Common myeloid progenitor, CD34-positive (primary cell): Measurements from ENCODE around the gene CFAP97D2.
"Not testable (repeated sequence)": the region's sequence is repeated elsewhere in the genome, so short reads cannot be mapped to it uniquely, and the experiment has no call there.

Experiments used
- CTCF ChIA-PET: fragments of 350-600 bp; sonication (Branson Sonifier 250); formaldehyde crosslinking; loops from one replicate; lab custom pipeline; 2021; ENCODE audit warnings: antibody characterized with exemption; lab: Charles Lee
- POLR2A ChIA-PET: fragments of 350-600 bp; sonication (Branson Sonifier 250); formaldehyde crosslinking; loops from one replicate; lab custom pipeline; 2021; ENCODE audit warnings: antibody characterized with exemption; lab: Charles Lee
- DNase-seq, 3 donors: peaks; one replicate each; pipeline versions ENCODE4 v3.0.0 to v3.0.0-alpha.2; 2013
- H3K27ac ChIP-seq, 2 experiments: 1 replicate in 1 of 2; 2 replicates in 1 of 2; pipeline ENCODE4 v1.7.0; 2013; ENCODE audit warnings: inconsistent platforms in 2 of 2, low read length in 2 of 2, mild to moderate bottlenecking in 2 of 2, low read depth in 1 of 2, moderate library complexity in 1 of 2; ENCODE audit not compliant: severe bottlenecking in 2 of 2, insufficient read depth in 1 of 2, poor library complexity in 1 of 2
- H3K27me3 ChIP-seq, 5 experiments: replicated peaks in 2 of 5; 1 replicate in 3 of 5; 2 replicates in 2 of 5; pipeline versions ENCODE4 v1.6.1 to v1.7.0; 2013; ENCODE audit warnings: low read length in 4 of 5, mild to moderate bottlenecking in 2 of 5, moderate library complexity in 2 of 5, inconsistent platforms in 1 of 5; ENCODE audit not compliant: insufficient read depth in 5 of 5, control insufficient read depth in 4 of 5
- H3K36me3 ChIP-seq, 4 experiments: 1 replicate in 2 of 4; 2 replicates in 2 of 4; pipeline versions ENCODE4 v1.6.1 to v1.7.0; 2013; ENCODE audit warnings: low read length in 3 of 4, control low read depth in 1 of 4, mild to moderate bottlenecking in 1 of 4; ENCODE audit not compliant: control insufficient read depth in 4 of 4, insufficient read depth in 4 of 4
- H3K4me1 ChIP-seq, 4 experiments: 1 replicate in 3 of 4; 2 replicates in 1 of 4; pipeline versions ENCODE4 v1.6.1 to v1.7.1; 2013; ENCODE audit warnings: low read length in 3 of 4, mild to moderate bottlenecking in 3 of 4, control low read depth in 1 of 4, inconsistent platforms in 1 of 4, moderate library complexity in 1 of 4; ENCODE audit not compliant: control insufficient read depth in 4 of 4, insufficient read depth in 4 of 4; ENCODE audit errors: control extremely low read depth in 1 of 4
- H3K4me3 ChIP-seq, 7 experiments: 1 replicate in 4 of 7; 2 replicates in 3 of 7; pipeline versions ENCODE4 v1.5.1 to v1.7.0; 2013; ENCODE audit warnings: mild to moderate bottlenecking in 7 of 7, low read length in 6 of 7, moderate library complexity in 6 of 7, inconsistent platforms in 2 of 7, low read depth in 2 of 7, control low read depth in 1 of 7; ENCODE audit not compliant: insufficient read depth in 4 of 7, control insufficient read depth in 1 of 7; ENCODE audit errors: extremely low read depth in 1 of 7
- H3K9me3 ChIP-seq, 5 experiments: 1 replicate in 4 of 5; 2 replicates in 1 of 5; pipeline versions ENCODE4 v1.6.1 to v1.7.1; 2013; ENCODE audit warnings: low read length in 4 of 5, mild to moderate bottlenecking in 2 of 5, inconsistent platforms in 1 of 5, low read depth in 1 of 5, moderate library complexity in 1 of 5; ENCODE audit not compliant: control insufficient read depth in 4 of 5, insufficient read depth in 2 of 5; ENCODE audit errors: control extremely low read depth in 1 of 5
- WGBS: methylation state at CpG from one replicate; pipeline ENCODE4 v1.1.5; 2013; ENCODE audit not compliant: insufficient coverage; 5-methylcytosine and 5-hydroxymethylcytosine counted together

CFAP97D2 gene

DNA sequence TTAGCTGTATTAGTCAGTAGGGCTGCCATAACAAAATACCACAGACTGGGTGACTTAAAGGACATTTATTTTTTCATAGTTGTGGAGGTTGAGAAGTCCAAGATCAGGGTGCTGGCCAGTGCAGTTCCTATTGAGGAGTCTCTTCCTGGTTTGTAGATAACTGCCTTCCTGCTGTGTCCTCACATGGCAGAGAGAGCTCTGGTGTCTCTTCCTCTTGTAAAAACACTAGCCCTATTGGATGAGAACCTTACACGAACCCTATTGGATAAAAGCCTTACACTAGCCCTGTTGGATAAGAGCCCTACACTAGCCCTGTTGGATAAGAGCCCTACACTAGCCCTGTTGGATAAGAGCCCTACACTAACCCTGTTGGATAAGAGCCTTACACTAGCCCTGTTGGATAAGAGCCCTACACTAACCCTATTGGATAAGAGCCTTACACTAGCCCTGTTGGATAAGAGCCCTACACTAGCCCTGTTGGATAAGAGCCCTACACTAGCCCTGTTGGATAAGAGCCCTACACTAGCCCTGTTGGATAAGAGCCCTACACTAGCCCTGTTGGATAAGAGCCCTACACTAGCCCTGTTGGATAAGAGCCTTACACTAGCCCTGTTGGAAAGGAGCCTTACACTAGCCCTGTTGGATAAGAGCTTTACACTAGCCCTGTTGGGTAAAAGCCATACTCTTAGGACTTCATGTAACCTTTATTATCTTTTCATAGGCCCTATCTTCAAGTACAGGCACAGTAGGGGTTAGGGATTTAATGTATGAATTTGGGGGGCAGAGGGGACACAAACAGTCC lies 72.8 kb downstream of the CFAP97D2 start:
- H3K4me3 ChIP-seq, H3K9me3 ChIP-seq, H3K27me3 ChIP-seq, POLR2A ChIA-PET, H3K4me1 ChIP-seq, DNase-seq: not testable (repeated sequence)
- Histone ChIP-seq H3K27ac (peak overlapping the region in 1 of 2 experiments; percentile 23), H3K36me3 (peaks cover 19 to 81% (median 54%) of the 10 kb centered on the region in 4 experiments)
- CTCF ChIA-PET: interaction anchor here (0.8 to 1.5 kb wide), 2 partner anchors 16 kb away, joined by 3 read pairs; no protein-coding TSS in a partner anchor
- no CpG with 5 or more reads among the region's 1 CpG for WGBS

DNA sequence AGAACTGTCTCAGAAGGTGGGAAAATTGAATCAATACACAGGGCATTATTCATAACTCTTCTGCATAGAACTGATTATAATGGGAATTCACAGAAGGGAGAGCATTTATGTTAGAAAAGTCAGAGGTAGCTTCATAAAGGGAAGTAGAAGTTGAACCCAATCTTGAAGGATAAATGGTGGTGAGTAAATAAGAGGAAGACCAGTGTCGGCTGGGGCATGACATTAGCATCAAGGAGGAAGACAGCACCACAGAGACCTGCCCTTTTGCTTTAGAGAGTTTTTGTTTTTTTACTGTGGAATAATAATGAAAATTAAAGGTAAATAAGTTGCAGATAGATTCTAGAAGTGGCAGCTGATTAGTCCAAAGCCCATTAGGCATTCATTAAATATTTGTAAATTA lies 77.5 kb downstream of the CFAP97D2 start:
- ChIA-PET POLR2A (no interaction called here), CTCF (no interaction called here)
- no peak overlapping the region for H3K4me3 ChIP-seq
- no peak overlapping the region for H3K27ac ChIP-seq
- DNase-seq: peak in 2 of 3 donors; percentile 28 to 30
- H3K36me3 ChIP-seq: peaks cover 17 to 76% (median 55%) of the 10 kb centered on the region in 4 experiments
- H3K27me3 ChIP-seq: no peaks in the 10 kb centered on the region
- no peaks in the 10 kb centered on the region for H3K9me3 ChIP-seq
- WGBS: 43% methylated on average over 1 of the region's 1 CpG
- peaks cover 0 to 15% (median 8%) of the 10 kb centered on the region in 4 experiments for H3K4me1 ChIP-seq

DNA sequence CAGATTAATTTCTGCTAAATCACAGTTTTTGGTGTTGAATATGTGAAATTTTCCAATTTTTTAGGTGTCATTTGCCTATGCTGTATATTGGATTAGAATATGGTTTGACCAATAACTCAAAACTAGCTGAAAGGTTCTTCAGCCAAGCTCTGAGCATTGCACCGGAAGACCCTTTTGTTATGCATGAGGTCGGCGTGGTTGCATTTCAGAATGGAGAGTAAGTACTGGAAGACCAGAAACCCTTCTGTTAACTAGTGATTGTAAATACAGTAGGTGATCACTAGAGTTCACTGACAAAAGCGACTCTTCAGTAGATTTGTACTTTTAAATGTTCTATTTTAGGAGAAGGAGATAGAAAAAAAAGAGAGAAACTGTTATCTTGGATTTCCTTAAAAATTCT lies 78.0 kb downstream of the CFAP97D2 start:
- DNase-seq: no peak
- Histone ChIP-seq H3K27ac (no peak overlapping the region), H3K4me1 (peaks cover 0 to 20% (median 10%) of the 10 kb centered on the region in 4 experiments), H3K27me3 (no peaks in the 10 kb centered on the region), H3K4me3 (no peak overlapping the region), H3K9me3 (no peaks in the 10 kb centered on the region), H3K36me3 (peaks cover 14 to 72% (median 57%) of the 10 kb centered on the region in 4 experiments)
- ChIA-PET POLR2A (no interaction called here), CTCF (no interaction called here)
- 100% methylated on average over 4 of the region's 4 CpGs for WGBS

DNA sequence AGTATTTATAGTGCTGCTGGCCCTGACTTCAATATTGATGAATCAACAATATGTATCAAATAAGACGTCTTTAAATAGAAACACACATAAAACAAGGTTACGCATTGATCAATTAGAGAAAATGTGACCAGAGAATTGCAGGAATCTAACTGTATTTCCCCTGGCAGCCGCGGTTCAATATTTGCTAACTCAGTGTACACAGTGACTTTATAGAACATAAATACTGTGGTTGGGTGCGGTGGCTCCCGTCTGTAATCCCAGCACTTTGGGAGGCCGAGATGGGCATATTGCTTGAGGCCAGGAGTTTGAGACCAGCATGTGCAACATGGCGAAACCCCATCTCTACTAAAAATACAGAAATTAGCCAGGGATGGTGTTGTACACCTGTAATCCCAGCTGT lies 79.5 kb downstream of the CFAP97D2 start:
- H3K4me3 ChIP-seq: no peak overlapping the region
- H3K4me1 ChIP-seq: peaks cover 7 to 36% (median 25%) of the 10 kb centered on the region in 4 experiments
- H3K36me3 ChIP-seq: peaks cover 17 to 74% (median 54%) of the 10 kb centered on the region in 4 experiments
- no peaks in the 10 kb centered on the region for H3K27me3 ChIP-seq
- no peak for DNase-seq
- 100% methylated on average over 7 of the region's 8 CpGs for WGBS
- POLR2A ChIA-PET: no interaction called here
- no peaks in the 10 kb centered on the region for H3K9me3 ChIP-seq
- no peak overlapping the region for H3K27ac ChIP-seq
- CTCF ChIA-PET: interaction anchor here (1.0 kb wide), 1 partner anchor 10 kb away, joined by 3 read pairs; no protein-coding TSS in a partner anchor

DNA sequence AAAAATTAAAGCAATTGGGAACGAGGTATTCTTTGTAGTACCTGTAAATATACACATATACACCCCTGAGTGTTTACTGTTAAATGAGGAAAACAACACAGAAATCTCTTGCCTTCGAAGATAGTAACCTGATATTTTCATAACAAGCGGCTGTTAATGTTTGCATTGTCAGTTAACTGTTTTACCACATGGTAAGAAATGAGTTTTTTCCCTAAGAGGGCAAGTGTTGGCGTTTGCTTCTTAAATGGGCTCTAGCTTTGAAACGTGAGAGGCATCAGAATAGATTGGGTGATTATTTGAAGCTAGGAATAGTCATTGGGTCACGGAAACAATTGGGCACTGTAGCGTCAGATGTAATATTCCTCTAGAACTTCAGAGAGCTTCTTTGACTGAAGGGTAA lies 80.3 kb downstream of the CFAP97D2 start:
- no peak overlapping the region for H3K27ac ChIP-seq
- H3K9me3 ChIP-seq: no peaks in the 10 kb centered on the region
- peaks cover 7 to 40% (median 28%) of the 10 kb centered on the region in 4 experiments for H3K4me1 ChIP-seq
- no peaks in the 10 kb centered on the region for H3K27me3 ChIP-seq
- no peak overlapping the region for H3K4me3 ChIP-seq
- ChIA-PET CTCF (no interaction called here), POLR2A (no interaction called here)
- DNase-seq: no peak
- WGBS: 98% methylated on average over 5 of the region's 7 CpGs
- H3K36me3 ChIP-seq: peaks cover 17 to 73% (median 53%) of the 10 kb centered on the region in 4 experiments

DNA sequence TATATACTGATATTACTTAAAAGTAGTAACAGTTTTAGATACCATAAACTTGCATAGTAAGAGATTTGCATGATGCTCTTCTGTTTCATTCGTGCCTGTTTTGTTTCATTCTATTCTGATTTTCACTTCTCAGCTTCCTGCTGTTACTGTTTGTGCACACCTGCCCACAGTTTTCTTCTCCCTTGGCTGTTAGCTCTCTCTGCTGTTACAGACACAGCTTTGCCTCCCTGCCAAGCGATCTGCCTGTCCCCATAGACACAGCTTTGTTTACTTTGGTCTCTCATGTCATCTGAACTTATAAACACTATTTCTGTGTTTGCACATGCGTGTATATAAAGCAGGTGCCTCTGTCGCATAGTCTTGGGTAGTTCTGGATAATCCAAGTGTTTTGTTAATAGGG lies 80.9 kb downstream of the CFAP97D2 start:
- POLR2A ChIA-PET: no interaction called here
- no peak for DNase-seq
- Histone ChIP-seq H3K36me3 (peaks cover 17 to 72% (median 52%) of the 10 kb centered on the region in 4 experiments), H3K9me3 (no peaks in the 10 kb centered on the region), H3K4me3 (no peak overlapping the region), H3K4me1 (peaks cover 7 to 40% (median 28%) of the 10 kb centered on the region in 4 experiments), H3K27ac (no peak overlapping the region), H3K27me3 (no peaks in the 10 kb centered on the region)
- WGBS: 89% methylated on average over 3 of the region's 4 CpGs
- CTCF ChIA-PET: no interaction called here

DNA sequence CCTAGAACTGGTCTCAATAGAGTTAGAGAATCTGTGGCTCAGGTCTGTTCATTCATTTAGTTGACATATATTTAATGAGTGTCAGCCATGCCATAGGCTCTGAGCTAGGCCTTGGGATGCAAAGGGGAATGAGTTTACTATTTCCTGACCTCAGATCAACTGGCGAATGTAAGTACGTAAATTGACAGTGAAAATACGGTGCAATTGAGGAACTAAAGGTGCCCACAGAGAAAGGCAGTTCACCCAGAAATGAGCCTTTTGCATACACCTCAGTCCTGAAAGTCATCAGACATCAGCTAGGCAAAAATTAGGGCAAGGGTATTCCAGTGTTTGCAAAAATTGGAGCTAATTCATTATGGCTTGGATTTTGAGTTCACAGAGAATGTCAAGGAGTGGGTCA lies 81.8 kb downstream of the CFAP97D2 start:
- Histone ChIP-seq H3K27me3 (no peaks in the 10 kb centered on the region), H3K27ac (no peak overlapping the region), H3K4me1 (peaks cover 7 to 40% (median 28%) of the 10 kb centered on the region in 4 experiments), H3K9me3 (no peaks in the 10 kb centered on the region), H3K4me3 (no peak overlapping the region), H3K36me3 (peaks cover 17 to 70% (median 52%) of the 10 kb centered on the region in 4 experiments)
- POLR2A ChIA-PET: no interaction called here
- CTCF ChIA-PET: interaction anchor here (1.0 kb wide), 1 partner anchor 10 kb away, joined by 3 read pairs; no protein-coding TSS in a partner anchor
- 34% methylated on average over 3 of the region's 3 CpGs for WGBS
- peak in 2 of 3 donors; percentile 53 to 63 for DNase-seq
